ENCODE measurements around the gene PTPN18. TPM values are rescaled to one million over a fixed set of nuclear protein-coding genes. Genes with fewer than 3 reads are reported as not detected.

The PTPN18 gene
- polyA plus RNA-seq, 5 donors, result 32.0 to 41.0 (median 37.2) TPM

Other genes starting within 250 kb of the PTPN18 start
- under 1 TPM in 2 of 5 donors, not detected in 3; 0.12 to 0.18 TPM for gene POTEF, start 226.8 kb upstream of the PTPN18 start, polyA plus RNA-seq (ENCODE audit: insufficient read depth in 1 of 5, insufficient read length in 5 of 5, low replicate concordance in 1 of 5)
- 1 to 10 TPM; 3.6 to 5.5 (median 4.7) TPM for gene CCDC74B, start 210.9 kb upstream of the PTPN18 start, polyA plus RNA-seq (ENCODE audit: insufficient read depth in 1 of 5, insufficient read length in 5 of 5, low replicate concordance in 1 of 5)
- 10 to 100 TPM; 59.3 to 76.0 (median 64.7) TPM for gene SMPD4, start 174.5 kb upstream of the PTPN18 start, polyA plus RNA-seq (ENCODE audit: insufficient read depth in 1 of 5, insufficient read length in 5 of 5, low replicate concordance in 1 of 5)
- gene MZT2B, start 173.8 kb upstream of the PTPN18 start, polyA plus RNA-seq (ENCODE audit: insufficient read depth in 1 of 5, insufficient read length in 5 of 5, low replicate concordance in 1 of 5), result 100 to 1,000 TPM in 3 of 5 donors, 10 to 100 TPM in 2; 69.0 to 209 (median 103) TPM
- gene TUBA3E, start 157.6 kb upstream of the PTPN18 start, polyA plus RNA-seq (ENCODE audit: insufficient read depth in 1 of 5, insufficient read length in 5 of 5, low replicate concordance in 1 of 5), result under 1 TPM in 4 of 5 donors, not detected in 1; 0.09 to 0.31 (median 0.15) TPM
- 10 to 100 TPM; 27.5 to 43.3 (median 32.6) TPM for gene IMP4, start 13.2 kb upstream of the PTPN18 start, polyA plus RNA-seq (ENCODE audit: insufficient read depth in 1 of 5, insufficient read length in 5 of 5, low replicate concordance in 1 of 5)
- under 1 TPM; 0.23 to 0.90 (median 0.57) TPM for gene POTEI, start 153.3 kb downstream of the PTPN18 start, polyA plus RNA-seq (ENCODE audit: insufficient read depth in 1 of 5, insufficient read length in 5 of 5, low replicate concordance in 1 of 5)
- gene CFC1B, start 165.2 kb downstream of the PTPN18 start, polyA plus RNA-seq (ENCODE audit: insufficient read depth in 1 of 5, insufficient read length in 5 of 5, low replicate concordance in 1 of 5), result not detected
- 10 to 100 TPM in 2 of 5 donors, 1 to 10 TPM in 3; 4.4 to 11.2 (median 7.9) TPM for gene CFC1, start 243.5 kb downstream of the PTPN18 start, polyA plus RNA-seq (ENCODE audit: insufficient read depth in 1 of 5, insufficient read length in 5 of 5, low replicate concordance in 1 of 5)

Data from right lung (tissue), 5 donors.